Measurements from ENCODE around the gene TBP.
"Not testable (repeated sequence)": the region's sequence is repeated elsewhere in the genome, so short reads cannot be mapped to it uniquely, and the experiment has no call there.

The TBP gene

GRCh38 chr6:170554013-170554795 lies at the start of gene TBP:
Gene TBP, plus strand, starts transcription at chr6:170554369. Its CDS starts 2,661 bp downstream, at chr6:170557030.
- Mint-ChIP-seq H3K36me3 (peaks cover 53% of the 10 kb centered on the region), H3K27ac (no peak within 1 kb of the TSS), H3K4me1 (peaks cover 10% of the 10 kb centered on the region), H3K4me3 (no peak within 1 kb of the TSS), H3K9me3 (no peaks in the 10 kb centered on the region)
- ATAC-seq (peak; percentile 98), DNase-seq (ENCODE audit: low spot score in 2 of 2) (peak; percentile 87 to 97)

- Mint-ChIP-seq H3K9me3 (peaks cover 19% of the 10 kb centered on the region), H3K27ac (no peak overlapping the region), H3K36me3 (no peaks in the 10 kb centered on the region), H3K4me3 (no peak overlapping the region), H3K4me1 (peaks cover 15% of the 10 kb centered on the region)
- no peak for ATAC-seq
- no peak for DNase-seq (ENCODE audit: low spot score in 2 of 2)
These were observed 49.7 kb upstream of the TBP start for GRCh38 chr6:170504479-170504878.

GRCh38 chr6:170505306-170505705 lies 48.9 kb upstream of the TBP start:
- H3K4me1 Mint-ChIP-seq, result peaks cover 15% of the 10 kb centered on the region
- H3K27ac Mint-ChIP-seq, result no peak overlapping the region
- H3K4me3 Mint-ChIP-seq, result no peak overlapping the region
- peaks cover 19% of the 10 kb centered on the region for H3K9me3 Mint-ChIP-seq
- no peak for ATAC-seq
- no peak for DNase-seq (ENCODE audit: low spot score in 2 of 2)
- H3K36me3 Mint-ChIP-seq, result no peaks in the 10 kb centered on the region

- Mint-ChIP-seq H3K9me3 (peaks cover 11% of the 10 kb centered on the region), H3K4me1 (peaks cover 4% of the 10 kb centered on the region), H3K36me3 (no peaks in the 10 kb centered on the region), H3K4me3 (no peak overlapping the region), H3K27ac (no peak overlapping the region)
- ATAC-seq, result no peak
- no peak for DNase-seq (ENCODE audit: low spot score in 2 of 2)
These were observed 47.7 kb upstream of the TBP start for GRCh38 chr6:170506446-170506845.

GRCh38 chr6:170507728-170508127 lies 46.4 kb upstream of the TBP start:
- not testable (repeated sequence) for DNase-seq (ENCODE audit: low spot score in 2 of 2); H3K9me3 Mint-ChIP-seq; H3K4me3 Mint-ChIP-seq; H3K36me3 Mint-ChIP-seq; H3K4me1 Mint-ChIP-seq; ATAC-seq; H3K27ac Mint-ChIP-seq

- not testable (repeated sequence) for H3K27ac Mint-ChIP-seq; DNase-seq (ENCODE audit: low spot score in 2 of 2); ATAC-seq; H3K4me1 Mint-ChIP-seq; H3K9me3 Mint-ChIP-seq; H3K36me3 Mint-ChIP-seq; H3K4me3 Mint-ChIP-seq
These were observed 45.9 kb upstream of the TBP start for GRCh38 chr6:170508275-170508674.

GRCh38 chr6:170508892-170509722 lies 45.1 kb upstream of the TBP start:
- not testable (repeated sequence) for DNase-seq (ENCODE audit: low spot score in 2 of 2); H3K4me1 Mint-ChIP-seq; H3K36me3 Mint-ChIP-seq; H3K4me3 Mint-ChIP-seq; ATAC-seq; H3K27ac Mint-ChIP-seq; H3K9me3 Mint-ChIP-seq

- ATAC-seq (no peak), DNase-seq (ENCODE audit: low spot score in 2 of 2) (no peak)
- Mint-ChIP-seq H3K4me1 (no peaks in the 10 kb centered on the region), H3K27ac (no peak overlapping the region), H3K9me3 (no peaks in the 10 kb centered on the region), H3K36me3 (no peaks in the 10 kb centered on the region), H3K4me3 (no peak overlapping the region)
These were observed 44.5 kb upstream of the TBP start for GRCh38 chr6:170509723-170510018.

GRCh38 chr6:170510631-170511030 lies 43.5 kb upstream of the TBP start:
- no peaks in the 10 kb centered on the region for H3K36me3 Mint-ChIP-seq
- no peak overlapping the region for H3K27ac Mint-ChIP-seq
- no peak for ATAC-seq

GRCh38 chr6:170512249-170512648 lies 41.9 kb upstream of the TBP start:
- no peak overlapping the region for H3K4me3 Mint-ChIP-seq
- H3K27ac Mint-ChIP-seq, result no peak overlapping the region
- DNase-seq (ENCODE audit: low spot score in 2 of 2) (no peak), ATAC-seq (no peak)
- no peaks in the 10 kb centered on the region for H3K36me3 Mint-ChIP-seq
- H3K9me3 Mint-ChIP-seq, result no peaks in the 10 kb centered on the region
- peaks cover 4% of the 10 kb centered on the region for H3K4me1 Mint-ChIP-seq

More at GRCh38 chr6:170510631-170511030, 43.5 kb upstream of the TBP start:
- Mint-ChIP-seq H3K4me3 (no peak overlapping the region), H3K4me1 (no peaks in the 10 kb centered on the region), H3K9me3 (no peaks in the 10 kb centered on the region)
- DNase-seq (ENCODE audit: low spot score in 2 of 2), result no peak

GRCh38 chr6:170514908-170515307 lies 39.3 kb upstream of the TBP start:
- no peak overlapping the region for H3K27ac Mint-ChIP-seq

GRCh38 chr6:170516783-170517616 lies 37.2 kb upstream of the TBP start:
- H3K36me3 Mint-ChIP-seq, result no peaks in the 10 kb centered on the region
- DNase-seq (ENCODE audit: low spot score in 2 of 2) (peak; percentile 17 to 65), ATAC-seq (peak; percentile 89)
- peaks cover 4% of the 10 kb centered on the region for H3K4me1 Mint-ChIP-seq
- H3K27ac Mint-ChIP-seq, result no peak overlapping the region
- no peaks in the 10 kb centered on the region for H3K9me3 Mint-ChIP-seq
- H3K4me3 Mint-ChIP-seq, result no peak overlapping the region

More at GRCh38 chr6:170514908-170515307, 39.3 kb upstream of the TBP start:
- Mint-ChIP-seq H3K4me1 (peaks cover 4% of the 10 kb centered on the region), H3K9me3 (no peaks in the 10 kb centered on the region), H3K4me3 (no peak overlapping the region), H3K36me3 (no peaks in the 10 kb centered on the region)
- no peak for ATAC-seq
- no peak for DNase-seq (ENCODE audit: low spot score in 2 of 2)

GRCh38 chr6:170522565-170523183 lies 31.5 kb upstream of the TBP start:
- Mint-ChIP-seq H3K27ac (no peak overlapping the region), H3K36me3 (no peaks in the 10 kb centered on the region), H3K4me1 (peaks cover 9% of the 10 kb centered on the region), H3K9me3 (no peaks in the 10 kb centered on the region), H3K4me3 (no peak overlapping the region)
- DNase-seq (ENCODE audit: low spot score in 2 of 2) (no peak), ATAC-seq (no peak)

- H3K27ac Mint-ChIP-seq, result no peak overlapping the region
- H3K36me3 Mint-ChIP-seq, result no peaks in the 10 kb centered on the region
- DNase-seq (ENCODE audit: low spot score in 2 of 2) (no peak), ATAC-seq (peak; percentile 56)
- H3K4me3 Mint-ChIP-seq, result no peak overlapping the region
- H3K4me1 Mint-ChIP-seq, result peaks cover 9% of the 10 kb centered on the region
- no peaks in the 10 kb centered on the region for H3K9me3 Mint-ChIP-seq
These were observed 30.7 kb upstream of the TBP start for GRCh38 chr6:170523256-170524171.

Measured in stimulated activated effector memory CD8-positive, alpha-beta T cell treated with anti-CD3 and anti-CD28 coated beads, Interleukin-12 subunit alpha, Interleukin-12 subunit beta, amount 100 ng/mL, for 72 hours (primary cell).